Stimulated activated CD4-positive, alpha-beta T cell treated with anti-CD3 and anti-CD28 coated beads, TNF-alpha, amount 100 ng/mL, for 1 hour (primary cell): ENCODE results near the gene SERPIND1.
"Not testable (repeated sequence)": the region's sequence is repeated elsewhere in the genome, so short reads cannot be mapped to it uniquely, and the experiment has no call there.

Experiments
- DNase-seq, 3 donors: peaks; one replicate each; pipeline ENCODE4 v3.0.0-alpha.2; 2020; ENCODE audit warnings: low read depth in 3 of 3, low spot score in 1 of 3

The SERPIND1 gene

GRCh38 chr22:20747223-20747622, 26.7 kb upstream of the SERPIND1 start:
- DNase-seq: no peak

GRCh38 chr22:20748082-20748481, 25.8 kb upstream of the SERPIND1 start:
- no peak for DNase-seq

DNA sequence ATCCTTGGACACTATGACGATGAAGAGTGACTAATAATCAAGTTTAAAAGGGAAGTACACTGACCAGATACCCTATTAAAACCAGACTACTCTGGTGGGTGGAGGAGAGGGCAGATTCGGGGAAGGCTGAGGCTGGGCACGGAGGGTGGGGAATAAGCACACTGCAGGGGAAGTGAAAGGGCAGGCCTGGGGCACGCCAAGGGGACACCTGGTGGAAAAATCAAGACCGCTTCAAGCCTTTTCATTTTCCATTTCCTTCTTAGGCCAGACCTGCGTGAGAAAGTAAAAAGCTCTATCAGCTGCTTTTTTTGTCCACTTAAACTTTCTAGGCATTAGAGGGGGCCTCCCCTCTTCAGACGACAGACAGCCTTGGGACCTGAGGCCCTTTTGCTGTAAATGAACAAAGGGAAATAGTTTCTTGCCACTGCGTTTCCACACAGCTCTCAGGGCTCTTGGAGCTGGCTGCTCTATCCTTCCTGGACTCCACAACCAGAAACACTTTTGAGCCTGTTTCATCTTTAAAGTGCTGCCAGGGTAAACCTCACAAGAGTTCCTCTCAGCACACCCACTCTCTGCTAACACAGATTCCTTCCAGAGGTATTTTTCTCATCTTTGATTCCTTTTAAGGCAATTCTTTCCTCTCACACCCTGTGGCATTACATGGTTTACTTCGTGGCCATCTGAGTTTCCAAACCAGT, 25.0 kb upstream of the SERPIND1 start:
- DNase-seq: no peak

DNA sequence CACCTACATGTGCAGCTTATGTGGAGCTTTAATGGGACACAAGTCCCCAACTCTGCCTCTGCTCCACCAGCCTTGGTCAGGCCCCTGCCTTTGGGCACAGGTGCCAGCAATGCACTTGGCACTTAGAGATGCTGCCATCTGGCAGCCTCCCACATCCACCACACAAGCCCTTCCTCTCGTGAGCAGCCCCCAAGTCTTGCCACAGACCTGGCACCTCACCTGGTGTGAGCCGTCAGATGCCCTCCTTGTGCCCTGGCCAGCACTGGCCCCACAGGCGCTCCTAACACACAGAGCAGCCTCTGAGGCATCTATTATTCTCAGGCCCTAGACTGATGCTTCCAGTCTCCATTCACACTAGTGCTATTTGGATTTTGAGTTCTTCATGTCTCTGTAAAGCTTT, 24.5 kb upstream of the SERPIND1 start:
- DNase-seq: no peak

DNA sequence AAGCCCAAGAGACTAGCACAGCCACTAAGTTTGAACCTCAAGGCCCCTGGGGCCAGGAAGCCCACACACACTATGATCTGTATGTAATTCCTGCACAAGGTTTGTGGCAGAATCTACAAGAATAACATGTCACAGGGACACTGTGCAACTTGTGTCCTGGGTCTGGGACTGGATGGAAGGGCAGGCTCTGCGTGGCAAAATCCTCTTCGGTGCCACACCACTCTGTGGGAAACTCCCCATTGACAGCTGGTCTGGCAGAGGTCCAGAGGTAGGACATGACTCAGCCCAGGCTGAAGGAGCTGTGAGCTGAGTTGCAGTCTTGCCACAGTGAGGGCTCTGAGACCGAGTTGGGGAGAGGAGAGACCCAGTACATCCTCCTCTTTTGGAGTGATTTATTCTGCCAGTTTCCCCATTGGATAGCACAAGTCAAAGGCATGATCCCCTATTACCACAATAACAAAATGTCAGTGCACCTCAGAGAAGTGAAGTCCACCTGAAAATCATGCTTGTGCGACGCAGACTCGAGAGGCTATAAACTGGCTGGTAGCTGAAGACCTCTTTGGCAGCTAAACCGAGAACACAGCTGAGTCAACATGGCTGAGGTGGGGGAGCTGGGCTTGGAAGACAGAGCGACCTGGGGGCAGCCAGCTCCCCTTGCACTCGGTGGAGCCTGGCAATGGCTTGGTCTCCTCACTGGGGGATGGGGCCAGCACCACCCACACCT, 23.3 kb upstream of the SERPIND1 start:
- DNase-seq: no peak

DNA sequence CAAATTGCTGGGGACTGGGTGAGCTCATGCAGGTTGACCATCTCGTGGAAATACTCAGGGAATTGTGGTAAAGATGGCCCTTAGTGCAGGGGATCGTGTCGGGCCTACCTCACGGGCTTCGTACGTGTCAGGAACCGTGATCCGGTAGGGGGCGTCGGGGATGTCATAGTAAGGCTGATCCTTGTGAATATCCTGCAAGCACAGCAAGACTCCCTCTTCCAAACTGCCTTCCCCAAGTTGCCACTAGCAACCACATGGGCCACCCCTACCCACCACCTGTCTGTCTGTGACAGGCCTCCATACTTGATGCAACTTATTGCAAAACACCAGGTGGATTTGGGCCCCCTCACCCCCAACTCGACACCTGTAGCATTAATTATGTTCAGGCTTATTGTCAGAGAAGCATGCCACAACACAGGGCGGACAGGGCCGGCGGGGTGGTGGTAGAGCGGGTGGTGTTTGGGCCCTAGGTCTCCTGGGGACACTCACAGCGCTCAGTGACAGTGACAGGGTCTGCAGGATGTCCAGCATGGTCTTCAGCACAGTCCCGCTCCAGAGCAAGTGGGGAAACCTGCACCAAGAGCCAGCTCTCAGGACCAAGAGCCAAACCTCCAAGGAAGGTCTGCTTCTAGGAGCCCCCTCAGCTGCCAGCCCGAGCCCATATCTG, 22.6 kb upstream of the SERPIND1 start:
- DNase-seq: no peak

GRCh38 chr22:20752104-20752741, 21.7 kb upstream of the SERPIND1 start:
- no peak for DNase-seq

DNA sequence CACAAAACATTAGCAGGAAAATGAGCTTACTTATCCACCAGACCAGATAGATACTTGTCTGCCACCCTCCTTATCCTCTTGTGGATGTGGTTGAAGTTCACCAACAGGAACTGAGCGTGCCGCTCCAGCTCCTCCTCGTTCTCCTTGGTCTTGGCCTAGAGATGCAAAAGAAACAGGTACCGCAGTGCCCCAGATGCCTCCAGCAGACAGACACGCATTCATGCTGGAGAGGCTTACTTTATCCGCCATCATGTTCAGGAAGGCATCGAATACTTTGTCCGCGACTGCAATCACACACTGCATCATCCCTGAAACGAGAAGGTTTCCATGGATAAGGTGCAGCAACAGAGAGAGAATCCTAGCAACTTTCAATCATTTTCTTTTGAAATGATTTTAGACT, 21.0 kb upstream of the SERPIND1 start:
- no peak for DNase-seq

GRCh38 chr22:20756846-20757245, 17.1 kb upstream of the SERPIND1 start:
- DNase-seq: no peak

DNA sequence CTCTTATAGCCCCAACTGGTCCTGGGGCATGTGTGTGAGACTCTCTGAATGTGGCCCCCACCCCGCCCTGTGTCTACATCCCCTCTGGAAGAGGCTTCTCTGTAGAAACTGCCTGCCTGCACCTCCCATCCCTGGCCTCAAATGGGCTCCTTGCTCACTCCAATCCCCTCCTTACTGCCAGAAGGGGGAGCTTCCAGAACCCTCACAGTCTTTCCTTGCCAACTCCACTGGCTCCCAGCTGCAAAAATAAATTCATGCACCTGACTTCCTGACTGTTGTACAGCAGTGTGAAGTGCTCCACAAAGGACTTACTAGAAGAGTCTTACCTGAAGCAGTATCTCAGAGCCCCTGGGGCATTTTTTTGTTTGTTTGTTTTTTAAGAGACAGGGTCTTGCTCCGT, 15.2 kb upstream of the SERPIND1 start:
- DNase-seq: no peak

GRCh38 chr22:20760084-20760483, 13.8 kb upstream of the SERPIND1 start:
- no peak for DNase-seq

GRCh38 chr22:20761536-20761935, 12.4 kb upstream of the SERPIND1 start:
- DNase-seq: no peak

- no peak for DNase-seq
Measured at GRCh38 chr22:20762233-20762796, 11.6 kb upstream of the SERPIND1 start.

DNA sequence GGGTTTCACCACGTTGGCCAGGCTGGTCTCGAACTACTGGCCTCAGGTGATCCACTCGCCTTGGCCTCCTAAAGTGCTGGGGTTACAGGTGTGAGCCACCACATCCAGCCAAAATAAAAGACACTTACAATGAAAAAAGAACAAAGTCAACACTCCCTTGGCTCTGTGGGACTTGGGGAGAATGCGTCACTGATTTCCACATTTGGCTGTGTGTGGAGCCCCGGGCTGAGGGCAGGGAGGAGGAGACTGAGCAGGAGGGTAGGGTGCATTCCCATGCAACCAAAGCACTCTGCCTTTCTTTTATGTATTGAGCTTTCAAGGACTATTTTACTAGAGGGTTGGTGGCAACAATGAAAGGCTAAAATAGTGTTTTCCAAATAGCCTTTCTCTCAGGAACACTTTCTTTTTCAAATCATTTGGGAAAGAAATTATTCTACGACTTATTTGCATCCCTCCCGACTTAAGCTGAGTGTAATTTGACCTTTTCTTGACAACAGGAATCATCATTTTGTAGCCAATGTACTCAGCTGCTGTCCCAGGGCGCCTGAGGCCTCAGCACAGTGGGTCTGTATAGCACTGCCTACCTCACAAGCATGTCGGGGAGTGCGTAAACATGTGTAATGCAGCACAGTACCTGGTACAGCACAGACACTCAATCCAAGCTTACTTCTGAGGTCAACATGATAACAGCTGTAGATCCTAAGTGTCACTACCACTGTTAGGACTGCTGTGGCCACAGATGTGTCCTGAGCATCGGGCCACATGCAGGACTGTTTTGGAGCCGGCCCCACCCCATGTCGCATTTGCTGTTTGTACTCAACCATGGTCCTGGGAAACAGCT, 10.1 kb upstream of the SERPIND1 start:
- no peak for DNase-seq

DNA sequence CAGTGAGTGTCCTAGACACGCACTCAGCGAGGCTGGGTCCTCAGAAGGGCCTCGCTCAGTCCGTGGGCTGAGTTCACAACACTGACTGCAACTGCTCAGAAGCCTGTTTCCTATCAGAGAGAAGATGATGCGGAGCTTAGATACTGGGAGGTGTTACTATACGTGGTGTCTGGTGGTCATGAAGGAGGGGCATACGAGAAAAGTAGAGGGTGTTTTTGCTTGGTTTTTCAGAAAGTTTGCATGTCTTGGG, 9.5 kb upstream of the SERPIND1 start:
- no peak for DNase-seq

- no peak for DNase-seq
Measured at GRCh38 chr22:20764729-20765128, 9.2 kb upstream of the SERPIND1 start.

DNA sequence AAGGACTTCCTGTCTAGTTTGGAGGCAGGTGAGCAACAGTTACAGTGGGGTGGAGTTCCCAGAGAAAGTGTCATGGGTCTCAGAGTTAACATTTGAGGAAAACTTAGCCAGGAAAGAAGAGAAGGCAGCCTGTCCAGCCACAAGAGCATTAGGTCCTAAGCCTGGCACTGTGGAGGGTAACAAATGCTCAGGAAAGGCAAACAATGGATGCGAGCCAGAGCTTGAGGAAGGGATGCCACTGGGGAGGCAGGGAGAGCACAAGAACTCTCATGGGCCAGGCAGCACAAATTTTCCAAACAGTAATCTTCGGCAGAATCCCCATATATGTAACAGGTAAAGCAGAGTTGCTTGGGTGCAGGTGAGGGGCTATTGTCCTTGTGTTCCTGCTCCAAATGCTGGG, 8.0 kb upstream of the SERPIND1 start:
- DNase-seq: no peak

GRCh38 chr22:20766530-20766929, 7.4 kb upstream of the SERPIND1 start:
- no peak for DNase-seq

GRCh38 chr22:20769496-20769826, 4.5 kb upstream of the SERPIND1 start:
- not testable (repeated sequence) for DNase-seq

- DNase-seq: no peak
Measured at GRCh38 chr22:20771918-20772625, 1.8 kb upstream of the SERPIND1 start.
